ENCODE results near the gene NKX1-2. TPM values are rescaled to one million over a fixed set of nuclear protein-coding genes. Genes with fewer than 3 reads are reported as not detected.

The NKX1-2 gene
- total RNA-seq, 1 donor from 2014 or later, result 0.29 TPM

DNA sequence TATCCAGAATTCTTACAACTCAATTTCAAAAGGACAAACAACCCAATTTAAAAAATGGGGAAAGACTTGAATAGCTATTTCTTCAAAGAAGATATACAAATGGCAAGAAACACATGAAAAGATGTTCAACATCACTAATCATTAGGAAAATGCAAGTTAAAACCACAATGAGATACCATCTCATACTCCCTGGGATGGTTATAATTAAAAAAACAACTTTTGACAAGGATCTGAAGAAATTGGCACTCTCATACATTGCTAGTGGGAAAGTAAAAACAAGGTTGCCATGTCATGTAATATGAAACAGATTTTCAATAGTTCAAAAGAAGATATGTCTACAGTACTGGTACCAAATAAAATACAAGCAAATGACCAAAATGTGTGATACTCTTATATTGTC is 40.1 kb downstream of the NKX1-2 start:
- Mint-ChIP-seq H3K4me1 (ENCODE audit: unreplicated experiment) (no peaks in the 10 kb centered on the region), H3K27ac (no peak overlapping the region), H3K27me3 (no peaks in the 10 kb centered on the region)

DNA sequence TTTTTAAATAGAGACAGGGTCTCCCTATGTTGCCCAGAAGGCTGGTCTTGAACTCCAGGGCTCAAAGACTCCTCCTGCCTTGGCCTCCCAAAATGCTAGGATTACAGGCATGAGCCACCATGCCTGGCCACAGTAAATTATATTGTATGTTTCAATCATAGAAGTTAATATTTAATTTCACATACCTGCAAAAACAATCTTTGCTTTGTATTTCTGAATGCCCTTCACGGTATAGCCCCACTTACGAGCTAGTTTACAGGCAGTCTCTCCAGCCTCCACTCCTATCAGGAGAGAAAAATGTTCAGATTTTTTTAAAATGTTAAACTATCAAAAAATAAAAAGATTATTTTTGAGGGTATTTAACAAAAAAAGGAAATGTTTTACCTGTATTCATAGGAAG is 41.5 kb downstream of the NKX1-2 start:
- Mint-ChIP-seq H3K27me3 (no peaks in the 10 kb centered on the region), H3K4me3 (no peak overlapping the region), H3K27ac (no peak overlapping the region), H3K36me3 (peaks cover 33% of the 10 kb centered on the region), H3K4me1 (ENCODE audit: unreplicated experiment) (peaks cover 4% of the 10 kb centered on the region), H3K9me3 (no peaks in the 10 kb centered on the region)
- DNase-seq (ENCODE audit: extremely low spot score, unreplicated experiment), result no peak
- no peak for TF ChIP-seq CTCF (conservative IDR thresholded peaks at IDR 0.05)

More for the DNA sequence above, 40.1 kb downstream of the NKX1-2 start:
- no peak overlapping the region for H3K4me3 Mint-ChIP-seq
- no peak for TF ChIP-seq CTCF (conservative IDR thresholded peaks at IDR 0.05)
- no peak for DNase-seq (ENCODE audit: extremely low spot score, unreplicated experiment)
- H3K9me3 Mint-ChIP-seq, result no peaks in the 10 kb centered on the region
- H3K36me3 Mint-ChIP-seq, result peaks cover 32% of the 10 kb centered on the region

- H3K9me3 Mint-ChIP-seq, result no peaks in the 10 kb centered on the region
- no peak overlapping the region for H3K4me3 Mint-ChIP-seq
- peaks cover 37% of the 10 kb centered on the region for H3K36me3 Mint-ChIP-seq
- H3K27me3 Mint-ChIP-seq, result no peaks in the 10 kb centered on the region
- H3K27ac Mint-ChIP-seq, result no peak overlapping the region
- H3K4me1 Mint-ChIP-seq (ENCODE audit: unreplicated experiment), result peaks cover 8% of the 10 kb centered on the region
- no peak for DNase-seq (ENCODE audit: extremely low spot score, unreplicated experiment)
- no peak for TF ChIP-seq CTCF (conservative IDR thresholded peaks at IDR 0.05)
These were observed 42.4 kb downstream of the NKX1-2 start for GRCh38 chr10:124407456-124407855.

- Mint-ChIP-seq H3K27me3 (no peaks in the 10 kb centered on the region), H3K36me3 (peaks cover 32% of the 10 kb centered on the region), H3K27ac (peak overlapping the region; percentile 68), H3K4me1 (ENCODE audit: unreplicated experiment) (peaks cover 8% of the 10 kb centered on the region), H3K4me3 (no peak overlapping the region), H3K9me3 (no peaks in the 10 kb centered on the region)
- no peak for DNase-seq (ENCODE audit: extremely low spot score, unreplicated experiment)
- peak; percentile 80 for TF ChIP-seq CTCF (conservative IDR thresholded peaks at IDR 0.05)
These were observed 46.3 kb downstream of the NKX1-2 start for GRCh38 chr10:124403548-124403947.

- Mint-ChIP-seq H3K36me3 (peaks cover 30% of the 10 kb centered on the region), H3K4me3 (no peak overlapping the region), H3K4me1 (ENCODE audit: unreplicated experiment) (peaks cover 8% of the 10 kb centered on the region), H3K27ac (no peak overlapping the region), H3K9me3 (no peaks in the 10 kb centered on the region), H3K27me3 (no peaks in the 10 kb centered on the region)
- DNase-seq (ENCODE audit: extremely low spot score, unreplicated experiment), result no peak
- no peak for TF ChIP-seq CTCF (conservative IDR thresholded peaks at IDR 0.05)
These were observed 47.6 kb downstream of the NKX1-2 start for GRCh38 chr10:124402273-124402672.

GRCh38 chr10:124401633-124402032 is 48.2 kb downstream of the NKX1-2 start:
- H3K36me3 Mint-ChIP-seq, result peaks cover 24% of the 10 kb centered on the region
- no peak overlapping the region for H3K27ac Mint-ChIP-seq
- H3K4me3 Mint-ChIP-seq, result no peak overlapping the region
- no peaks in the 10 kb centered on the region for H3K27me3 Mint-ChIP-seq
- DNase-seq (ENCODE audit: extremely low spot score, unreplicated experiment), result no peak
- peaks cover 8% of the 10 kb centered on the region for H3K4me1 Mint-ChIP-seq (ENCODE audit: unreplicated experiment)
- no peak for TF ChIP-seq CTCF (conservative IDR thresholded peaks at IDR 0.05)
- no peaks in the 10 kb centered on the region for H3K9me3 Mint-ChIP-seq
